Lower leg skin (tissue), 3 donors: ENCODE results near the gene FBXO41.

Source experiments
- POLR2A ChIP-seq, 2 donors: fragments of 450-650 bp; IDR thresholded peaks; one replicate each; pipeline ENCODE4 v1.6.1; 2016 to 2017; ENCODE audit warnings: antibody characterized with exemption in 2 of 2, mild to moderate bottlenecking in 1 of 2, moderate library complexity in 1 of 2
- TF ChIP-seq, protein P1 (sequence below), 3 donors: fragments of 450-650 bp; IDR thresholded peaks; one replicate each; pipeline ENCODE4 v1.5.1; 2016; ENCODE audit warnings: antibody characterized with exemption in 3 of 3, mild to moderate bottlenecking in 3 of 3, moderate library complexity in 2 of 3

GRCh38 chr2:73323551-73323950 lies 39.3 kb upstream of the FBXO41 start:
- TF ChIP-seq, protein P1, sequence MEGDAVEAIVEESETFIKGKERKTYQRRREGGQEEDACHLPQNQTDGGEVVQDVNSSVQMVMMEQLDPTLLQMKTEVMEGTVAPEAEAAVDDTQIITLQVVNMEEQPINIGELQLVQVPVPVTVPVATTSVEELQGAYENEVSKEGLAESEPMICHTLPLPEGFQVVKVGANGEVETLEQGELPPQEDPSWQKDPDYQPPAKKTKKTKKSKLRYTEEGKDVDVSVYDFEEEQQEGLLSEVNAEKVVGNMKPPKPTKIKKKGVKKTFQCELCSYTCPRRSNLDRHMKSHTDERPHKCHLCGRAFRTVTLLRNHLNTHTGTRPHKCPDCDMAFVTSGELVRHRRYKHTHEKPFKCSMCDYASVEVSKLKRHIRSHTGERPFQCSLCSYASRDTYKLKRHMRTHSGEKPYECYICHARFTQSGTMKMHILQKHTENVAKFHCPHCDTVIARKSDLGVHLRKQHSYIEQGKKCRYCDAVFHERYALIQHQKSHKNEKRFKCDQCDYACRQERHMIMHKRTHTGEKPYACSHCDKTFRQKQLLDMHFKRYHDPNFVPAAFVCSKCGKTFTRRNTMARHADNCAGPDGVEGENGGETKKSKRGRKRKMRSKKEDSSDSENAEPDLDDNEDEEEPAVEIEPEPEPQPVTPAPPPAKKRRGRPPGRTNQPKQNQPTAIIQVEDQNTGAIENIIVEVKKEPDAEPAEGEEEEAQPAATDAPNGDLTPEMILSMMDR (IDR thresholded peaks at IDR 0.05), result no peak
- no peak for TF ChIP-seq POLR2A (IDR thresholded peaks at IDR 0.05)
